BE2C (cell line): ENCODE measurements around the gene TMIGD3.
A peak's percentile ranks its signal among the peaks of the same experiment; 100 is the strongest.

ENCODE experiments used
- DNase-seq: peaks from one replicate; pipeline ENCODE4 v3.0.0-alpha.2; 2020
- H3K27me3 ChIP-seq: fragments of 250-450 bp; sonication (Bioruptor Pico); 2 replicates; pipeline ENCODE4 v1.5.1; 2020; ENCODE audit warnings: mild to moderate bottlenecking
- H3K36me3 ChIP-seq: fragments of 250-450 bp; sonication (Bioruptor Pico); 2 replicates; pipeline ENCODE4 v1.5.1; 2020; ENCODE audit warnings: mild to moderate bottlenecking
- H3K4me1 ChIP-seq: fragments of 250-450 bp; sonication (Bioruptor Pico); 2 replicates; pipeline ENCODE4 v1.5.1; 2020
- H3K4me3 ChIP-seq: 2 replicates; pipeline ENCODE4 v1.5.1; 2011; ENCODE audit warnings: low read depth, low read length
- H3K9me3 ChIP-seq: fragments of 250-450 bp; sonication (Bioruptor Pico); 2 replicates; pipeline ENCODE4 v1.5.1; 2020
- CTCF ChIP-seq: IDR thresholded peaks from 2 replicates; pipeline ENCODE4 v1.5.1; 2012; ENCODE audit warnings: mild to moderate bottlenecking, low read depth, low read length

Gene TMIGD3

GRCh38 chr1:111448482-111448917 lies 54.9 kb downstream of the TMIGD3 start:
- no peak for DNase-seq
- Histone ChIP-seq H3K27me3 (no peaks in the 10 kb centered on the region), H3K36me3 (peaks cover 51% of the 10 kb centered on the region), H3K4me3 (peak overlapping the region; percentile 98), H3K4me1 (peaks cover 8% of the 10 kb centered on the region), H3K9me3 (no peaks in the 10 kb centered on the region)
- TF ChIP-seq CTCF, result no peak

- H3K9me3 ChIP-seq, result no peaks in the 10 kb centered on the region
- H3K27me3 ChIP-seq, result no peaks in the 10 kb centered on the region
- peaks cover 57% of the 10 kb centered on the region for H3K36me3 ChIP-seq
- no peak for DNase-seq
- H3K4me1 ChIP-seq, result peaks cover 8% of the 10 kb centered on the region
- TF ChIP-seq CTCF, result no peak
- H3K4me3 ChIP-seq, result peak overlapping the region; percentile 98
These were observed 56.2 kb downstream of the TMIGD3 start for GRCh38 chr1:111446967-111447892.

- no peak overlapping the region for H3K4me3 ChIP-seq
- no peaks in the 10 kb centered on the region for H3K27me3 ChIP-seq
- no peak for TF ChIP-seq CTCF
These were observed 56.9 kb downstream of the TMIGD3 start for GRCh38 chr1:111446546-111446945.

GRCh38 chr1:111444031-111444430 lies 59.4 kb downstream of the TMIGD3 start:
- Histone ChIP-seq H3K4me1 (peaks cover 4% of the 10 kb centered on the region), H3K36me3 (peaks cover 74% of the 10 kb centered on the region), H3K9me3 (no peaks in the 10 kb centered on the region), H3K27me3 (no peaks in the 10 kb centered on the region), H3K4me3 (no peak overlapping the region)
- no peak for DNase-seq
- TF ChIP-seq CTCF, result no peak

More at GRCh38 chr1:111446546-111446945, 56.9 kb downstream of the TMIGD3 start:
- Histone ChIP-seq H3K4me1 (peaks cover 8% of the 10 kb centered on the region), H3K9me3 (no peaks in the 10 kb centered on the region), H3K36me3 (peaks cover 63% of the 10 kb centered on the region)
- no peak for DNase-seq

- H3K4me1 ChIP-seq, result peaks cover 1% of the 10 kb centered on the region
- no peak for DNase-seq
- TF ChIP-seq CTCF, result no peak
- H3K36me3 ChIP-seq, result peaks cover 90% of the 10 kb centered on the region
- no peaks in the 10 kb centered on the region; the same call in 1 of the 2 replicates for H3K27me3 ChIP-seq
- H3K9me3 ChIP-seq, result no peaks in the 10 kb centered on the region
- no peak overlapping the region for H3K4me3 ChIP-seq
These were observed 61.0 kb downstream of the TMIGD3 start for GRCh38 chr1:111442457-111442856.
